ENCODE data around the gene OLFML1.

- no peak for TF ChIP-seq CTCF (IDR thresholded peaks at IDR 0.05; ENCODE audit: low read depth, low read length)
- no peak for TF ChIP-seq EZH2phosphoT487 (IDR thresholded peaks at IDR 0.05; ENCODE audit: low read depth)
Observed at GRCh38 chr11:7498193-7498592, 12.9 kb downstream of the OLFML1 start.

Measured in OCI-LY3 (cell line).